ENCODE results near the gene PSMD9.

Gene PSMD9

GRCh38 chr12:121888478-121889273, at the start of gene PSMD9:
Gene PSMD9, plus strand, starts transcription at chr12:121888790. Its CDS starts 67 bp downstream, at chr12:121888857.
- DNase-seq (ENCODE audit: low spot score), result peak; percentile 95
- TF ChIP-seq CTCF (IDR thresholded peaks at IDR 0.05; ENCODE audit: extremely low read depth, missing control alignments), result peak; percentile 22

- DNase-seq (ENCODE audit: low spot score), result peak; percentile 99
- TF ChIP-seq CTCF (IDR thresholded peaks at IDR 0.05; ENCODE audit: extremely low read depth, missing control alignments), result no peak
Observed at GRCh38 chr12:121839106-121839992, 49.2 kb upstream of the PSMD9 start.

- no peak for TF ChIP-seq CTCF (IDR thresholded peaks at IDR 0.05; ENCODE audit: extremely low read depth, missing control alignments)
- no peak for DNase-seq (ENCODE audit: low spot score)
Observed at GRCh38 chr12:121839993-121840761, 48.4 kb upstream of the PSMD9 start.

GRCh38 chr12:121843236-121843982, 45.2 kb upstream of the PSMD9 start:
- TF ChIP-seq CTCF (IDR thresholded peaks at IDR 0.05; ENCODE audit: extremely low read depth, missing control alignments), result no peak
- no peak for DNase-seq (ENCODE audit: low spot score)

GRCh38 chr12:121845701-121846100, 42.9 kb upstream of the PSMD9 start:
- TF ChIP-seq CTCF (IDR thresholded peaks at IDR 0.05; ENCODE audit: extremely low read depth, missing control alignments), result no peak
- DNase-seq (ENCODE audit: low spot score), result no peak

GRCh38 chr12:121849211-121849610, 39.4 kb upstream of the PSMD9 start:
- no peak for DNase-seq (ENCODE audit: low spot score)
- no peak for TF ChIP-seq CTCF (IDR thresholded peaks at IDR 0.05; ENCODE audit: extremely low read depth, missing control alignments)
